Endodermal cell (in vitro differentiated cells): Measurements from ENCODE around the gene TTLL10. TPM values are rescaled to one million over a fixed set of nuclear protein-coding genes. Genes with fewer than 3 reads are reported as not detected.

ENCODE experiments used
- DNase-seq: peaks from one replicate; pipeline ENCODE4 v3.0.0-alpha.2; 2017
- H3K27ac ChIP-seq: 2 replicates; pipeline ENCODE4 v1.5.1; 2013; ENCODE audit warnings: mild to moderate bottlenecking, low read depth, low read length, moderate library complexity
- H3K27me3 ChIP-seq: 2 replicates; pipeline ENCODE4 v1.6.1; 2013; ENCODE audit warnings: mild to moderate bottlenecking, low read length, moderate library complexity; ENCODE audit not compliant: insufficient read depth, control insufficient read depth, poor library complexity, severe bottlenecking
- H3K36me3 ChIP-seq: 2 replicates; pipeline ENCODE4 v1.7.0; 2013; ENCODE audit warnings: mild to moderate bottlenecking, low read length, moderate library complexity; ENCODE audit not compliant: control insufficient read depth, insufficient read depth
- H3K4me1 ChIP-seq: one replicate; pipeline ENCODE4 v1.7.0; 2013; ENCODE audit warnings: low read length; ENCODE audit not compliant: control insufficient read depth, insufficient read depth
- H3K4me3 ChIP-seq: 2 replicates; pipeline ENCODE4 v1.5.1; 2013; ENCODE audit warnings: mild to moderate bottlenecking, low read length, moderate library complexity
- H3K9ac ChIP-seq: 2 replicates; pipeline ENCODE4 v1.6.1; 2013; ENCODE audit warnings: mild to moderate bottlenecking, low read length, moderate library complexity; ENCODE audit not compliant: poor library complexity, severe bottlenecking; ENCODE audit errors: extremely low read depth
- H3K9me3 ChIP-seq: 2 replicates; pipeline ENCODE4 v1.6.1; 2013; ENCODE audit warnings: mild to moderate bottlenecking, low read length, moderate library complexity; ENCODE audit not compliant: control insufficient read depth
- H3K27ac Mint-ChIP-seq: 2 replicates; pipeline ENCODE4 v1.8.0; 2020; ENCODE audit warnings: mixed read lengths
- H3K27me3 Mint-ChIP-seq: 2 replicates; pipeline ENCODE4 v1.8.0; 2021; ENCODE audit warnings: mild to moderate bottlenecking, mixed read lengths; ENCODE audit not compliant: insufficient read depth
- H3K36me3 Mint-ChIP-seq: 2 replicates; pipeline ENCODE4 v1.8.0; 2020; ENCODE audit warnings: low read depth, mixed read lengths
- H3K4me1 Mint-ChIP-seq: 2 replicates; pipeline ENCODE4 v1.8.0; 2020; ENCODE audit warnings: mixed read lengths
- H3K4me3 Mint-ChIP-seq: 2 replicates; pipeline ENCODE4 v1.8.0; 2020; ENCODE audit warnings: mild to moderate bottlenecking, moderate library complexity, mixed read lengths
- H3K9me3 Mint-ChIP-seq: 2 replicates; pipeline ENCODE4 v1.8.0; 2020; ENCODE audit warnings: mild to moderate bottlenecking, mixed read lengths
- CTCF ChIP-seq: fragments of 200-600 bp; sonication (generic); conservative IDR thresholded peaks from 2 replicates; pipeline ENCODE4 v1.5.0; 2021; ENCODE audit warnings: antibody characterized with exemption, mild to moderate bottlenecking
- WGBS, 2 experiments: methylation state at CpG; one replicate each; pipeline versions ENCODE4 v1.1.5 to v1.1.7; 2013; ENCODE audit warnings: missing lambda C conversion rate in 2 of 2, mixed read lengths in 1 of 2; ENCODE audit not compliant: insufficient coverage in 1 of 2, insufficient read length in 1 of 2; 5-methylcytosine and 5-hydroxymethylcytosine counted together
- total RNA-seq, 2 donors: library from RNA; stranded (reverse); fragmentation: NEBNext Ultra II Directional in 1 of 2; extraction: Animal tissue kit (Norgen Biotek cat#: 25700) in 1 of 2; gene quantifications; 2 replicates in 1 of 2; 3 replicates in 1 of 2; pipeline ENCODE4 v1.2.1, GENCODE V29; 2021

TTLL10 gene
- total RNA-seq, 2 donors from 2014 or later = 0.93 to 1.2 TPM

DNA sequence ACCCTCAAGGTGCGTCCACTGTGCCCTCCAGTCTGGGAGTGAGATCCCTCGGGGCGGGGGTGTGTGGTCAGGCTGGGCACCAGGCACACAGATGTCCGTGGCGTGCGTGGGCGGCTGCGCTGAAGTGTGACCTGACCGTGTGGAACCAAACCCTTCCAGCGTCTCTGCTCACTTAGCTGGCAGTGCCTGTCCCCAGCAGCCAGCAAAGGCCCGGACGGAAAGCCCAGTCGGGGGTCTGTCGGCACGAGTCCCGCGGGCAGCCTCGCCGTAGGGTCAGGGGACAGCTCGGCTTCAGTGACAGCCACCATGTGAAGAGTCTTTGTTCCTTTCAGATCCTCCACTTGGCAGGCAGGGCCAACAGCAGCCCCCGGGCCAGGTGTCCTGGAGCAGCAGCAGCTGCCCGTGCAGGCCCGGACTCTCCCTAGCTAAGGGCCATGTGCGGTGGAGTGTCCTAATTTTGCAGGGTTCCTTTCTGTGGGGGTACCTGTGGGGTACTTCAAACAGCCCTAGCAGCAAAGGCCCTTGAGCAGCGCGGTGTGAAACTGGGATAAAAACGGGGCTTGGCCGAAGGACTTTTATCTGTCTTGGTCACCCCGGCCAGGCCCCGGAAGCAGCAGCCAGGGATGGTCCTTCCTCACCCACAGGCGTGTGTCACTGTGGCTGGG lies 11.6 kb downstream of the TTLL10 start:
- Mint-ChIP-seq H3K27ac (no peak overlapping the region), H3K4me1 (no peaks in the 10 kb centered on the region), H3K9me3 (peaks cover 6% of the 10 kb centered on the region), H3K27me3 (peaks cover 5% of the 10 kb centered on the region), H3K36me3 (no peaks in the 10 kb centered on the region), H3K4me3 (no peak overlapping the region)
- Histone ChIP-seq H3K9ac (no peak overlapping the region), H3K36me3 (no peaks in the 10 kb centered on the region), H3K9me3 (no peaks in the 10 kb centered on the region), H3K4me1 (no peaks in the 10 kb centered on the region), H3K4me3 (no peak overlapping the region), H3K27me3 (no peaks in the 10 kb centered on the region), H3K27ac (no peak overlapping the region)
- TF ChIP-seq CTCF = no peak
- WGBS, 2 experiments = 90 to 94% methylated on average over 20 to 31 of the region's 31 CpGs
- DNase-seq = peak; percentile 34

DNA sequence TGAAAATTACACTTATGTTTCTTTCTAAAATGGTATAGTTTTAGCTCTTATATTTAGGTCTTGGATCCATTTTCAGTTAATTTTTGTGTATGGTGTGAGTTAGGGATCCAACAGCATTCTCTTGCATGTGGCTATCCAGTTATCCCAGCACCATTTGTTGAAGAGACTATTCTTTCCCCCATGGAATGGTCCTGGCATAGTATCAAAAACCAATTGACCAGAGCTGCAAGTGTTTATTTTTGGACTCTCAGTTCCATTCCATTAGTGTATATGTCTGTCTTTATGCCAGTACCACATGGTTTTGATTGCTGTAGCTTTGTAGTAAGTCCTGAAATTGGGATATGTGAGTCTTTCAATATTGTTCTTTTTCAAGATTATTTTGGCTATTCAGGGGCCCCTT lies 14.3 kb downstream of the TTLL10 start:
- no peak for DNase-seq
- H3K4me3 Mint-ChIP-seq = no peak overlapping the region
- H3K27ac Mint-ChIP-seq = no peak overlapping the region
- no peak for TF ChIP-seq CTCF
- H3K36me3 Mint-ChIP-seq = no peaks in the 10 kb centered on the region
- peaks cover 9% of the 10 kb centered on the region for H3K27me3 Mint-ChIP-seq
- H3K4me1 Mint-ChIP-seq = no peaks in the 10 kb centered on the region
- H3K9me3 Mint-ChIP-seq = peaks cover 24% of the 10 kb centered on the region
- Histone ChIP-seq H3K4me1 (no peaks in the 10 kb centered on the region), H3K4me3 (no peak overlapping the region), H3K9me3 (peaks cover 20% of the 10 kb centered on the region), H3K36me3 (no peaks in the 10 kb centered on the region), H3K27me3 (no peaks in the 10 kb centered on the region), H3K27ac (no peak overlapping the region), H3K9ac (no peak overlapping the region)

- no peaks in the 10 kb centered on the region for H3K36me3 Mint-ChIP-seq
Measured at GRCh38 chr1:1189111-1189510, 15.4 kb downstream of the TTLL10 start.

More at GRCh38 chr1:1189111-1189510, 15.4 kb downstream of the TTLL10 start:
- Mint-ChIP-seq H3K9me3 (peaks cover 26% of the 10 kb centered on the region), H3K4me1 (no peaks in the 10 kb centered on the region), H3K27me3 (peaks cover 9% of the 10 kb centered on the region), H3K4me3 (no peak overlapping the region), H3K27ac (no peak overlapping the region)
- Histone ChIP-seq H3K27ac (no peak overlapping the region), H3K9ac (no peak overlapping the region), H3K9me3 (peaks cover 20% of the 10 kb centered on the region), H3K4me1 (no peaks in the 10 kb centered on the region), H3K27me3 (no peaks in the 10 kb centered on the region), H3K36me3 (no peaks in the 10 kb centered on the region), H3K4me3 (no peak overlapping the region)
- WGBS, 2 experiments = 90 to 91% methylated on average over 4 to 5 of the region's 5 CpGs
- TF ChIP-seq CTCF = no peak
- DNase-seq = no peak
